SHP77 treated with DMSO at 0.1 percent for 48 hours (cell line): ENCODE results near the gene SKAP1.
"Not testable (repeated sequence)": the region's sequence is repeated elsewhere in the genome, so short reads cannot be mapped to it uniquely, and the experiment has no call there.

Source experiments
- DNase-seq: peaks from one replicate; lab custom pipeline; 2025; lab: John Stamatoyannopoulos, UW

Gene SKAP1

DNA sequence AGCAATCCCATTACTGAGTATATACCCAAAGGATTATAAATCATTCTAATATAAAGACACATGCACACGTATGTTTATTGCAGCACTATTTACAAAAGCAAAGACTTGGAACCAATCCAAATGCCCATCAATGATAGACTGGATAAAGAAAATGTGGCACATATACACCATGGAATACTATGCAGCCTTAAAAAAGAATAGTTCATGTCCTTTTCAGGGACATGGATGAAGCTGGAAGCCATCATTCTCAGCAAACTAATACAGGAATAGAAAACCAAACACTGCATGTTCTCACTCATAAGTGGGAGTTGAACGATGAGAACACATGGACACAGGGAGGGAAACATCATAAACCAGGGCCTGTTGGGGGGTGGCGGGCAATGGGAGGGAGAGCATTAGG is 19.3 kb upstream of the SKAP1 start:
- not testable (repeated sequence) for DNase-seq

GRCh38 chr17:48445248-48445620 is 15.2 kb upstream of the SKAP1 start:
- no peak for DNase-seq

DNA sequence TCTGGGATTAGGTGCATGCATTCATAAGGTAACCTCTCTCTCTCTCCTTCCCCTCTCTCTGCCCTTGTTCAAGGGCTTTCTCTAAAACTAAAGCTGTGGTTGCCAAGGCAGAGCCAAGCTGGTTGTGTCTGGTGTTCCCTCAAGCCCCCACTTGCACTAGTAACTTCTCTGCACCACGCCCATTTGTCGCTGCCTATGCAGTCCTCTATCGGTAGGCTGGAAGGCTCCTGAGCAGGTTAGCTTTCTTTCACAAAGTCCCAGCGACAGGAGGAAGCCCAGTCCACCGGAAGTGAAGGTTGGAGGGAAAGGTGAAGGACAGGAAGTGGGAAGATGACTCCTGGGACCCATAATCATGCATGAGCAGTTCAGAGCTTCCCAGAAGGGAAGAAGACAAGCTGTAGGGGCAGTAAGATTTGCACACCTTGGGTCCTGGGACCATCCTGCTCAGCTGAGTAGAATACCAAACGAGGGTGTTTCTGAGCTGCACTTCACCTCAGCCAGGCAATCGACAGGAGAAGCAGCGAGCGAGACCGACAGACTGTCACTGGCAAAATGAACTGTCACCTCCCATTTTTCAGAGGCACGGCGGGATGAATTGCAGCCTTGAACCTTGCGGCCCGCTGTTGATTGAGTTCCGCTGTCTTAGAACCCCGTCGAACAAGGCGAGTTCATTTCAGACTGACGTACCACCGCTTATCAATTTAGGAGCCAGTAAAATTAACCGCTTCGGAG is 14.7 kb upstream of the SKAP1 start:
- no peak for DNase-seq

DNA sequence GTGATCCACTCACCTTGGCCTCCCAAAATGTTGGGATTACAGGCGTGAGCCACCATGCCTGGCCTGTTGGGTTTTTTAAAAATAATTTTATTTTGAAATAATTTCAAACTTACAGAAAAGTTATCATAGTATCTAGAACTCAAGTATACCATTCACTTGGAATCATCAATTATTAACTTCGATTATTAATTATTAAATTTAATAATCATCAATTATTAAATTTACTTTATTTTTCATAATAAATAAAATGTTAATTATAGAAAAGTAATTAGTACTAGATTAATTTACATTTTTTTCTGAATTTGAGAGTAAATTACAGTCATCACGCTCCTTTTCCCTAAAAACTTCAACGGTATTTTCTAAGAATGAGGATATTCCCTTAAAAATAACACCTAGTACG is 13.7 kb upstream of the SKAP1 start:
- no peak for DNase-seq

DNA sequence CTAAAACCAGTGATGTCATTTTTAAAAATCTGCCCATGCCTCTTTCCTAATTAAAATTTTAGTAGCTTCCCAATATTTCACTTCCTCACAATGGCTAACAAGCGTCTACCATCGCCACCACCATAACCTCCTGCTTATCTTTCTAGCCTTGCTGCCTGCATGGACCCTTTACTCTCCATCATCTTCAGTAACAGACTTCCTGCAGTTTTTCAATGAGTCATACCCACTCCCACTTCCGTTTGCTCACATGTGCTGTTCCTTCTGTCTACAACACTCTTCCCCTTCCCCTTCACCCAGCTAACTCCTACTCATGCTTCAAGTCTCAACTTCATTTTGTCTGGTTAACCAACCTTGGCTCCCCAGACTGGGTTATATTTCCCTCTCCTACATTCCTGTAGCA is 12.8 kb upstream of the SKAP1 start:
- DNase-seq = no peak

- no peak for DNase-seq
These were observed 11.8 kb upstream of the SKAP1 start for GRCh38 chr17:48441862-48442261.

DNA sequence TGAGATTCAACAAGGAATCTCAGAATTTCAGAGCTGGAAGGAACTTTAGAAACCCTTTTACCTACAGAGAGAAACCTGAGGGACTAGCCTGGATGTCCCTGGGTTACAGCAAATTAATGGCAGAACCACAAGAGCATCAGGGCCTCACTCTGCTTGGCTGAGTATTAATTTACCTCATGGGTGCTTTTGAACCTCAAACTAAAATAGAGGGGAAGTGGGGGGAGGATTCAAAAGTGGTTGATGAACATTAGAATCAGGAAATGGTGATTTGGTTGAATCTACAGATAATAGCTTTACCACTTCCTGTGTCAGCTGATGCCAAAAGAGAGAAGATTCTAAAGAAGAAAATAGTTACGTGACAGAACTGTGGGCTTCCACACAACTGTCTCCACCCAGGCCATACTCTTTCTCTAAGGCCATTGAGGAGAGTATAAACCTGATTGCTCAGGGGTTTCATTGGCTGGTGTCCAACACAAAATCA is 11.3 kb upstream of the SKAP1 start:
- no peak for DNase-seq

DNA sequence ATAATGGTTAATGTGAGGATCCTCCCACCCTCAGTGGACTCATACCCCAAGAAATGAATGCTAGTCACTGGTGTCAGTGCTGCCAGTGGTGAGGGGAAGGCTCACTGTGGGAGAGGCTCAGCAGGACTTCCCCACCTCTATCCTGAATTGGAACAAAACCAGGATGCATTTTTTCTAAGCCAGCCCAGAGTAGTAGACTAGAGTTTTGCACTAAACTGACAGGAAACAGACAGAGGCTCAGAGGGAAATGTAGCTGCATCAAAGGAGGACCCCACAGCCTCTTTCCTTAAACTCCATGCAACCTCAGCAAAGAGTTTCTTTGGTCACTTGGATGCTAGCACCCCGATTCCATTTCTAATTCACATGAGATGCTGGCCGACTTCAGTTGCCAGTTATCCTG is 10.7 kb upstream of the SKAP1 start:
- DNase-seq = no peak

DNA sequence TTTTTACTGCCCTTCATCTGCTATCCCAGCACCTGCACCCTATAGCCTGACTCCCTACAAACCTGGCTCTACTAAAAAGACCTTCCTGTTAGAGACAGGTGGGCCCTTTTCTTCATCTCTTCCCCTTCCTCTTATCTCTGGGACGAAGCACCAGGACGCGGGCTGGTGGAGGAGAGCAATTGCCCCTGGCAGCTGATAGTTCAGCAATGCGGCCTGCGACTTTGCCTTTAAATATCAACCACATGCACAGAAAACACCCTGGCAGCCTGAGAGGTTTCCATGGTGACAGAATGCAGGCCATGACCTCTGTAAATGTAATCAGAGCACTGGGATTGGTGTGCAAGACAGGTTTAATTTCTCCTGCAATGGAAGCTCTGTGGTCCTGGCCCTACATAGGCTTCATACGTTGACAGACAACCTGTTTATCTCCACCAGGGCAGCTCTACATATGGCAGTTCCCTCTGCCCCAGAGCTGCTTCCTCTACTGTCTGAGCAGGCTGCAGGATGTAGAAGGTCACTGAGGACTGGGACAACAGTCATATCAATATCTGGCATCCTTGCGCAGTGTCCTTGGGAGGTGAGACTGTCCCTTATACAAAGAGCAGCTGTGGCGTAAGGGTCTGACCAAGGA is 10.0 kb upstream of the SKAP1 start:
- no peak for DNase-seq

- no peak for DNase-seq
These were observed 9.3 kb upstream of the SKAP1 start for GRCh38 chr17:48439110-48439850.

GRCh38 chr17:48438516-48439061 is 8.6 kb upstream of the SKAP1 start:
- DNase-seq = no peak

DNA sequence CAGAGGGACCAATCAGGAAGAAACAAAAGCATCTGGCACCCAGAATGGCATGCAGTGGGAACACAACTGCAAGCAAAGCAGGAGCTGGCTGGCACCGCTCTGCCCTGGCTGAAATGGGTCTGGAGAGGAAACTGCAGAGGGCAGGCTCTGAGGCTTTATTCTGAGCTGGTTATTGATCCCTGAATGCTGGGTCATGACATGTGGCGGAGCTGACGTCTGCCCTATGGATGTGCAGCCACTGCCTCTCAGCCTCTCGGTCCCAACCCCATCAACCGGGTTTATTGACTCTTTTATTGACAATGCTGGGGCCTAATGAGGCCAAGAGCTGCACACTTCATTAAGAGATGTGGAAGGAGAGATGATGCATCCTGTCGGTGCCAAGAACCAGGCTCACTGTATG is 3.9 kb upstream of the SKAP1 start:
- no peak for DNase-seq

- no peak for DNase-seq
These were observed 3.1 kb upstream of the SKAP1 start for GRCh38 chr17:48432820-48433775.

GRCh38 chr17:48429156-48429555 is 858 bp downstream of the SKAP1 start:
- DNase-seq = no peak

GRCh38 chr17:48427598-48427997 is 2.4 kb downstream of the SKAP1 start:
- DNase-seq = no peak

DNA sequence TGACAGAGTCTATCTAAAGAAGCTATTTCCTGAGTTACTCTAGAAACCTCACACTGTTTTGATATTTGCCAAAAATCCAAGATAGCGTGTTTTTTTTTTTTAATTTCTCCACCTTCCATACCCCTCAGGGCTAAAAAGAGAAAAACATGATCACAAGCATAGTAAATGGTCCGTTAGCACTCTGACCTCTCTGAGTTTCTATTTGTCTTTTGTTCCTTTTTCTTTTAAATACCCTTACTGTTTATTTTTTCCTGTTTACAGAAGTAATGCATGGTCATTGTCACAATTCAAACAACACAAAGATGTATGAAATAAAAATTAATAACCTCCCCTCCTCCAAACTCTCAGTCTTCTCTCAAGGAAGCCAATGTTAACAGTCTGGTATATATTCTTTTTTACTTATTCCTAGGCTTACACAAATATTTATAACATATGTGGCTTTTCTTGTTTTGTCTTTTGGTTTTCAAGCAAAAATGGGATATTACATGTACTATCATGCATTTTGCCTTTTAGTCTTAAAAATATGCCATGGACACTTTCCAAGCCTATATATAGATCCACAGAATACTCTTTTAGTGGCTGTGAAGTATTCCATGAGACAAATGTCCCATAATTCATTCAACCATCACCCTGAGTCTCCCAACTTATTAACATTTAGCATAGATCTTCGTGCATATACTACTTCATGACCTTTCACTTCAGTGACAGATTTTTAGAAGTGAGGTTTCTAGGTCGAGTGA is 3.1 kb downstream of the SKAP1 start:
- no peak for DNase-seq

DNA sequence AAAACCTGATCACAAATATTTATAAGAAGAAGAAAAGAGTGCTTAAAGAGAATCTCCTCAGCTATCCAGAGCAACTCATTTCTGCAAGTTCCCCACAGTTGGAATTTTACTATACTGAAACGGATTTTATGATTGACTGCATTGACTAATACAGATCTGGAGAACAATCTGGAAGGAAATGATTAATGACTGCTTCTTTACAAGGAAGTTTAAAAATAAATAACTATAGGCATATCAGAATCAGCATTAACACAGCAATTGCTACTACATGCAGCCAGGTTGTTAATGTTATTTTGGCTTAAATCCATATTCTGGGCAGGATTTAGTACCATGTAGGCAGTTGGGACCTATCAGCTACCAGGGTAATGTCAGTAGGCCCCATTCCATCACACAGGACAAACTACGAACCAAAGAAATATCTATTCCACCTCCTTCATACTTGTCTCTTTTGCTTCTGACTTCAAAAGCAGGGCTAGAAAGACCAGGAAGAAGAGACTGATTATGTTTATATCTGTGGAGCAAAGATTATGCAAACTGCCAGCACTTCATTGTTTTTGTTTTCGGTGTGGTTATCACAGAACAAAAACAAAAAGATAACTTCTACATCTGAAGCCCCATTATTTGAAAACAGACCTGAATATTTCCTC is 3.9 kb downstream of the SKAP1 start:
- DNase-seq = no peak

DNA sequence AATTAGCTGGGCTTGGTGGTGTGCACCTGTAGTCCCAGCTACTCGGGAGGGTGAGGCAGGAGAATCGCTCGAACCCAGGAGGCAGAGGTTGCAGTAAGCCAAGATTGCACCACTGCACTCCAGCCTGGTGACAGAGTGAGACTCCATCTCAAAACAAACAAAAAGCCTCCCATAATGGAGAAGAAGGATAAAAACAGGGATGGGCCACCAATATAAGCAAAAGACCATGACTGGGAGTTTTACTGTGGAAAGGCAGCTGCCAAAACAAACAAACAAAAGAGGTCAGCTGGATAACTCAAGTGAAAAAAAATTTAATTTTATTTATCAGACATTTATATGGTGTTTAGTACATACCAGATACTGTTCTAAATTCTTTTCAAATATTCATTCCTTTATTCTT is 8.0 kb downstream of the SKAP1 start:
- not testable (repeated sequence) for DNase-seq

DNA sequence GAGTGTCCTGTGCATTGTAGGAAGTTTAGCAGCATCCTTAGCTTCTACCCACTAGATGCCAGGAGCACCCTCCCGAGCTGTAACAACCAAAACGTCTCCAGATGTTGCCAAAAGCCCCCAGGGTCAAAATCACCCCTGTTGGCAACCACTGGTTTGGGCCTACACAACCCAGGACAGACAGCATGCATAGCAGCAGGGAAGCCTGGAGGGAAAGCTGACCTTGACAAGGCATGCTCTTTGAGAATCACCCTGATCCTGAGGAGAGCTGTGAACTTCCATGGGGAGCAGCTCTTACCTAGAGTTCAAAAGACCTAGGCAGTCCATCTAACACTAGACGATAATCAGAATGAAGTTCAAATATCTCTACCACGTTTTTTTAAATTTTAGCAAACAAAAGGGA is 9.2 kb downstream of the SKAP1 start:
- DNase-seq = no peak

DNA sequence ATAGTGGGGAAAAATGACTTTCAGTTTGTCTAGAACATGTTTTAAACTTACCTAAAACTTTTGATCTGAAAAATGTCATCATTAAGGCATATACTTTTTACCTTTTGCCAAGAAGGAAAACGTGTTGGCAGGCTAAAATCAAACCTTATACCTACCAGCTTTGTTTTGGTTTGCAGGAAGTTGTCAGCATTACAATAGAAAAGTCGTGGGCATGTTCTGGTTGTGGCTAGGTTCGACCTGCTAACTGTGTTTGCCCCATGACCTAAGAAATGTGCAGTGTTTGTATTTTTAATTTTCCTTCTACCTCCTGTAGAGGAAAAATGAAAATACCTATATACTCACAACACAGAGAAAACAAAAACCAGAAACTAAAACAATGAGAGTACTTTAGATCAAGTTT is 13.0 kb downstream of the SKAP1 start:
- no peak for DNase-seq
